CD14-positive monocyte (primary cell): ENCODE data around the gene SLC66A2. TPM values are rescaled to one million over a fixed set of nuclear protein-coding genes. Genes with fewer than 3 reads are reported as not detected.

Experiments used
- DNase-seq, 3 donors: peaks; one replicate each; pipeline ENCODE4 v3.0.0-alpha.2; 2011 to 2022
- H2AFZ ChIP-seq: 2 replicates; pipeline ENCODE4 v1.6.0; 2012; ENCODE audit warnings: mild to moderate bottlenecking, low read depth, low read length, inconsistent platforms; ENCODE audit not compliant: insufficient read depth, poor library complexity, severe bottlenecking
- H3K27ac ChIP-seq, 2 donors: 1 replicate in 1 of 2; 2 replicates in 1 of 2; pipeline ENCODE4 v1.5.1; 2012 to 2013; ENCODE audit warnings: low read length in 2 of 2, control low read depth in 1 of 2, inconsistent platforms in 1 of 2, low read depth in 1 of 2, mild to moderate bottlenecking in 1 of 2
- H3K27me3 ChIP-seq, 2 donors: one replicate each; pipeline versions ENCODE4 v1.6.0 to v1.6.1; 2011 to 2013; ENCODE audit warnings: low read length in 2 of 2; ENCODE audit not compliant: control insufficient read depth in 2 of 2, insufficient read depth in 2 of 2
- H3K36me3 ChIP-seq, 2 donors: replicated peaks in 1 of 2; 1 replicate in 1 of 2; 2 replicates in 1 of 2; pipeline versions ENCODE4 v1.5.1 to v1.6.1; 2012 to 2013; ENCODE audit warnings: low read length in 2 of 2, control low read depth in 1 of 2, inconsistent platforms in 1 of 2, mild to moderate bottlenecking in 1 of 2; ENCODE audit not compliant: insufficient read depth in 2 of 2, control insufficient read depth in 1 of 2
- H3K4me1 ChIP-seq, 2 donors: 1 replicate in 1 of 2; 2 replicates in 1 of 2; pipeline versions ENCODE4 v1.5.1 to v1.6.1; 2012 to 2013; ENCODE audit warnings: low read length in 2 of 2, control low read depth in 1 of 2, inconsistent platforms in 1 of 2, mild to moderate bottlenecking in 1 of 2, moderate library complexity in 1 of 2; ENCODE audit not compliant: insufficient read depth in 2 of 2, control insufficient read depth in 1 of 2
- H3K4me2 ChIP-seq: replicated peaks from 2 replicates; pipeline ENCODE3; 2012; ENCODE audit warnings: low read length, moderate library complexity, mild to moderate bottlenecking; ENCODE audit not compliant: poor library complexity, severe bottlenecking; ENCODE audit errors: extremely low read depth
- H3K4me3 ChIP-seq, 3 experiments: fragments of 200-600 bp in 1 of 3; sonication (generic) in 1 of 3; replicated peaks in 1 of 3; 1 replicate in 2 of 3; 2 replicates in 1 of 3; pipeline ENCODE4 v1.5.1; 2011 to 2013; ENCODE audit warnings: low read length in 3 of 3, mild to moderate bottlenecking in 3 of 3, control low read depth in 2 of 3, low read depth in 2 of 3, inconsistent platforms in 1 of 3, moderate library complexity in 1 of 3
- H3K79me2 ChIP-seq: 2 replicates; pipeline ENCODE4 v1.6.0; 2012; ENCODE audit warnings: mild to moderate bottlenecking, control low read depth, inconsistent platforms, low read length, moderate library complexity; ENCODE audit not compliant: insufficient read depth
- H3K9ac ChIP-seq: 2 replicates; pipeline ENCODE4 v1.6.0; 2017; ENCODE audit warnings: low read length, mild to moderate bottlenecking; ENCODE audit not compliant: insufficient read depth, poor library complexity, severe bottlenecking
- H3K9me3 ChIP-seq, 2 donors: replicated peaks in 1 of 2; 1 replicate in 1 of 2; 2 replicates in 1 of 2; pipeline versions ENCODE4 v1.5.1 to v1.6.1; 2012 to 2013; ENCODE audit warnings: low read length in 2 of 2, control low read depth in 1 of 2; ENCODE audit not compliant: control insufficient read depth in 1 of 2, insufficient read depth in 1 of 2
- H4K20me1 ChIP-seq: 2 replicates; pipeline ENCODE4 v1.6.0; 2012; ENCODE audit warnings: mild to moderate bottlenecking, low read length, control low read depth, moderate library complexity; ENCODE audit not compliant: insufficient read depth
- H3K27ac Mint-ChIP-seq, 7 donors: one replicate each; pipeline ENCODE4 v1.8.0; 2020; ENCODE audit warnings: mild to moderate bottlenecking in 7 of 7, mixed read lengths in 7 of 7, moderate library complexity in 6 of 7, inconsistent platforms in 2 of 7
- H3K27me3 Mint-ChIP-seq, 3 donors: one replicate each; pipeline ENCODE4 v1.8.0; 2021 to 2022; ENCODE audit warnings: low read depth in 3 of 3, mild to moderate bottlenecking in 3 of 3, mixed read lengths in 3 of 3, moderate library complexity in 3 of 3, inconsistent platforms in 1 of 3
- H3K36me3 Mint-ChIP-seq, 2 donors: one replicate each; pipeline ENCODE4 v1.8.0; 2020; ENCODE audit warnings: mixed read lengths in 2 of 2, inconsistent platforms in 1 of 2, mild to moderate bottlenecking in 1 of 2
- H3K4me1 Mint-ChIP-seq: one replicate; pipeline ENCODE4 v1.8.0; 2020; ENCODE audit warnings: mild to moderate bottlenecking, mixed read lengths
- H3K4me3 Mint-ChIP-seq, 2 donors: one replicate each; pipeline ENCODE4 v1.8.0; 2020; ENCODE audit warnings: mild to moderate bottlenecking in 2 of 2, mixed read lengths in 2 of 2, moderate library complexity in 1 of 2
- H3K9me3 Mint-ChIP-seq, 7 donors: one replicate each; pipeline ENCODE4 v1.8.0; 2020 to 2022; ENCODE audit warnings: mixed read lengths in 7 of 7, mild to moderate bottlenecking in 6 of 7, moderate library complexity in 6 of 7, inconsistent platforms in 2 of 7
- CTCF ChIP-seq: fragments of 200-600 bp; IDR thresholded peaks from one replicate; pipeline ENCODE4 v1.8.0; 2022; ENCODE audit warnings: antibody characterized with exemption, mild to moderate bottlenecking
- WGBS: methylation state at CpG from one replicate; pipeline ENCODE4 v1.1.5; 2013; ENCODE audit warnings: missing lambda C conversion rate; ENCODE audit not compliant: insufficient coverage; 5-methylcytosine and 5-hydroxymethylcytosine counted together
- intact Hi-C, 2 donors: fragments of 100-400 bp; cut with micrococcal nuclease; formaldehyde crosslinking; loops; one replicate each; pipeline versions ENCODE4 v1.15.0 to v1.15.1; 2023
- polyA plus RNA-seq, 3 donors: library from polyadenylated mRNA; depleted of rRNA in 1 of 3; unstranded in 2 of 3; stranded (reverse) in 1 of 3; fragments of 300-500 nt in 2 of 3; fragments of >200 nt in 1 of 3; fragmentation: Illumina TruSeq in 2 of 3; gene quantifications; 1 replicate in 2 of 3; 2 replicates in 1 of 3; pipeline ENCODE4 v1.2.3, GENCODE V29; 2012 to 2021

Gene SLC66A2
- polyA plus RNA-seq, 3 donors, result 26.8 to 42.6 (median 33.8) TPM

GRCh38 chr18:79856119-79857007 lies 95.1 kb downstream of the SLC66A2 start:
- no peak for TF ChIP-seq CTCF
- WGBS, result 50% methylated on average over 26 of the region's 26 CpGs
- no peak overlapping the region for H3K27ac Mint-ChIP-seq
- no peak for DNase-seq
- peaks cover 0 to 4% (median 0%) of the 10 kb centered on the region in 3 donors for H3K27me3 Mint-ChIP-seq
- peaks cover 10% of the 10 kb centered on the region for H3K4me1 Mint-ChIP-seq
- no peak overlapping the region for H3K27ac ChIP-seq
- H3K79me2 ChIP-seq, result no peaks in the 10 kb centered on the region
- no peaks in the 10 kb centered on the region for H3K36me3 Mint-ChIP-seq
- peaks cover 0 to 9% of the 10 kb centered on the region in 2 donors for H3K4me1 ChIP-seq
- H3K4me3 ChIP-seq, result no peak overlapping the region
- H3K27me3 ChIP-seq, result no peaks in the 10 kb centered on the region
- H3K9me3 ChIP-seq, result peaks cover 0 to 4% of the 10 kb centered on the region in 2 donors
- no peak overlapping the region for H3K9ac ChIP-seq
- H4K20me1 ChIP-seq, result no peaks in the 10 kb centered on the region
- no peaks in the 10 kb centered on the region for H3K36me3 ChIP-seq
- intact Hi-C loops, result no loop called here
- peaks cover 0 to 10% (median 5%) of the 10 kb centered on the region in 7 donors for H3K9me3 Mint-ChIP-seq
- H3K4me2 ChIP-seq, result no peak overlapping the region
- peak overlapping the region; percentile 59 for H2AFZ ChIP-seq
- H3K4me3 Mint-ChIP-seq, result no peak overlapping the region

GRCh38 chr18:79855147-79855933 lies 96.1 kb downstream of the SLC66A2 start:
- H3K9me3 ChIP-seq, result no peaks in the 10 kb centered on the region
- peaks cover 0 to 4% (median 0%) of the 10 kb centered on the region in 3 donors for H3K27me3 Mint-ChIP-seq
- peaks cover 0 to 6% (median 1%) of the 10 kb centered on the region in 7 donors for H3K9me3 Mint-ChIP-seq
- 71% methylated on average over 11 of the region's 17 CpGs for WGBS
- no peaks in the 10 kb centered on the region for H3K36me3 Mint-ChIP-seq
- H3K4me2 ChIP-seq, result no peak overlapping the region
- no peaks in the 10 kb centered on the region for H4K20me1 ChIP-seq
- H3K4me1 Mint-ChIP-seq, result peaks cover 10% of the 10 kb centered on the region
- H2AFZ ChIP-seq, result no peak overlapping the region
- H3K27ac Mint-ChIP-seq, result no peak overlapping the region
- H3K79me2 ChIP-seq, result no peaks in the 10 kb centered on the region
- no peak for TF ChIP-seq CTCF
- intact Hi-C loops, result no loop called here
- no peaks in the 10 kb centered on the region for H3K36me3 ChIP-seq
- no peak overlapping the region for H3K9ac ChIP-seq
- no peaks in the 10 kb centered on the region for H3K27me3 ChIP-seq
- H3K27ac ChIP-seq, result no peak overlapping the region
- DNase-seq, result no peak
- H3K4me3 Mint-ChIP-seq, result no peak overlapping the region
- no peak overlapping the region for H3K4me3 ChIP-seq
- peaks cover 0 to 9% of the 10 kb centered on the region in 2 donors for H3K4me1 ChIP-seq
